ENCODE measurements around the gene SPRR2F.
"Not testable (repeated sequence)": the region's sequence is repeated elsewhere in the genome, so short reads cannot be mapped to it uniquely, and the experiment has no call there.

SPRR2F gene, protein sequence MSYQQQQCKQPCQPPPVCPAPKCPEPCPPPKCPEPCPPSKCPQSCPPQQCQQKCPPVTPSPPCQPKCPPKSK
- 0 reads per million in 2 experiments for total RNA-seq

DNA sequence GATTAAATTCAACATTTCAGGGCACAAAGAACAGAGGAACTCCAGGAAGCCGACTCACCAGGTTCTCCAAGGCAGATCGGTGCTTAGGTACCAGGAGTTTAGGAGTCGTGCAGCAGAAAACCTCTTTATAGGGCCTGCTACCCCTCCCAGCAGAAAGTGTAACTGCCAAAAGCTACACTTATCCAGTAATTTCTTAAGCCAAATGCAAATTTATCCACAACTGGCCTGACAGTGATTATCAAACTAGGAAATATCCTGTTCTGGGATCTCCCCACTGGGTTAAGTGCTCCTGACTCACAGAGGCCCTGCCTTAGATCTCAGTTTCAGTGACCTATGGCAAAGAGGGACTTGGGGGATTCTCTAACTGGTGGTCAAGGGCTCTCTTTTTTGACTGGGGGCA is at the start of gene SPRR2F:
TSS of gene SPRR2F (minus strand) at position 101 of the 400 bp plus-strand sequence. CDS start 783 bp downstream, outside the sequence.
- DNase-seq (ENCODE audit: low read depth): no peak

DNA sequence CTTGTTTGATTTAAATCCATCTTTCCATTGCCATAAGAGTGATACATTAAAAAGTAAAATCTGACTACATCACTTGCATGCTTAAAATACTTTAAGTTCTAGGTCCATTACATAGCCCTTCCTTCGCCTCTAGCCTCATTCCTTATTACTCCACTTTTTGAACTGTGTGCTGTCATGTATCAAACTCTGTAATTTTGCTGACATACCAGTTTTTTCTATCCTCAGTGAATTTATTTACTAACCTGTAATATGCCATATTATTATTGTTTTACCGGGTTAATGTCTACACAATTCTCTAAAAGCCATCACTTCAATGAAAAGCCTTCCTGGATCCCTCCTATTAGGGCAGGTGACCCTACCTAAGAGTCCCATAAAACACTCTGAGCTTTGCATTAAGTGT is 42.2 kb upstream of the SPRR2F start:
- no peak for DNase-seq (ENCODE audit: low read depth)

DNA sequence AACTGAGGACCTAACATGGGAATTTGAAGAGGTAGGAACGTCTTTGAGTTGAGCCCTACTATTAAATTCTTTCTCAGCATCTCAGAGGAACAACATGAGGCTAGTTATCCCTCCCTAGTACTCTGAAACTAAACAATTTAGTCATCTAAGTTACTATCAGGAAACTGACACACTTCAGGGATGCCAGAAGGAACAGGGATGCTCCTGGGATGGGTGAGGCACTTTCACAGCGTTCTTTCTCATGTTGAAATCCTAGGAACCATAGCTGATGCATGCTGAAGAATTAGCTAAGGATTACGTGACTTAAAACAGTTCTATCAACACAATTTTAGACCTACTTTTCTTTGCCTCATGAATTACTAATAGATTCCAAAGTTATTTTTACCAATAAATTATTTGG is 39.2 kb upstream of the SPRR2F start:
- no peak for DNase-seq (ENCODE audit: low read depth)

DNA sequence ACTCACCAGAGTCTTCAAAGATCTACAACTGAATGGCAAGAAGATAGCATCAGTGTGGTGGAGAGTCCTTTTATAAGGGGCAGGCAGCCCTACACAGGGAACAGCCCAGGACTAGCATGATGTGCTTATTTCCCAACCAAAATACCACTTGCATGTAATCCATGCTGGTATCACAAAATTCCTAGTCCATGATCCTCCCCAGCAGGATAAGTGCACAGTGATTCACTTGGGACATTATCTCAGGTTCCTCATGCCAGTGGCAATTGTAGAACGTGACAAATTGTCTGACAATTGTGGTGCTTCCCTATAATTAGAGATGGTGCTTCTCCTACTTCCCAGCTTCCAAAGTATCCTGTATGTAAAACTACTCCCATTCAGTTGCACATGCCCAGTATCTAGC is 37.5 kb upstream of the SPRR2F start, which contains the start of gene SPRR2G:
TSS of gene SPRR2G (minus strand) at position 45 of the 400 bp plus-strand sequence. CDS start 780 bp downstream, outside the sequence.
- DNase-seq (ENCODE audit: low read depth): no peak

DNA sequence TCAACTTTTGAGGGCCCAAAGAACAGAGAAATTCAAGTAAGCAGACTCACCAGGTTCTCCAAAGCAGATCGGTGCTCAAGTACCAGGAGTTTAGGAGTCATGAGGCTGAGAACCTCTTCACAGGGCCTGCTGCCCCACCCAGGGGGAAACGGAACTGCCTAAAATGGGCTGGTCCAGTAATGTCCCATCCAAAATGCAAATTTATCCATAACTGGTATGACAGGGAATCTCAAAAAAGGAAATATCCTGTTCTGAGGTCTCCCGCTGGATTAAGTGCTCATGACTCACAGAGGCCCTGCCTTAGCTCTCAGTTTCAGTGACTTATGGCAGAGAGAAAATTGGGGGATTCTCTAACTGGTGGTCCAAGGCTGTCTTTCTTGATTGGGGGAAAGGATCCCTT is 28.1 kb upstream of the SPRR2F start:
- DNase-seq (ENCODE audit: low read depth): no peak

DNA sequence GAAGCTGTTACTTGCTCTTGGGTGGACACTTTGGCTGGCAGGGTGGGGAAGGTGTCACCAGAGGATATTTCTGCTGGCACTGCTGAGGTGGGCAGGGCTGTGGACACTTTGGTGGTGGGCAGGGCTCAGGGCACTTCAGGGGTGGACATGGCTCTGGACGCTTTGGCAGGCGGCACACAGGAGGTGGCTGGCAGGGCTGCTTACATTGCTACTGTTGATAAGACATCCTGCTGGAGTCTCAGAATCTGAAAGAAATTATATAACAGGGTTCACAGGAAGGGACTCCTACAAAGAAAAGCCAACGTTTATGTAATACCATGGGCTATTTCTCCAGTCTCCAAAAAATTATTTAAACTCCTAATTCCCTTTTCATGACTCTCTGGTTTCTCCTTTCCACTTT is 27.2 kb upstream of the SPRR2F start:
- DNase-seq (ENCODE audit: low read depth): no peak

DNA sequence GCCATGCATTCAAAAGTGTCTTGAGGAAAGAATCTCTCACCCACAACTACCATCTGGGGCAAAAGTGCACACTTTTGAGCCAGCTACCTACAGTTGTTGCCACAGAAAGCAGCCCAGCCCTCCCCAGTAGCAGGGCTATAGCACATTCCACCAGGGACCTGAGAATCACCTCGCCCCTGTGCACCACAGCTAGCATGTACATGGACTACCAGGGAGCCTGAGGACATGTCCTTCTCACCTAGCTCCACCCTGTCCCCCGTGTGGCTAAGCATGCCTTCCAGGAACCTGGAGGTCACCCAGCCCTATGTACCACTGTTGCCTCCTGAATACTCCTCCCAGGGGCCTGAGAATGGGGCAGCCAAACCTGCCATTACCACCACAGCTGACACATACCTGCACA is 20.4 kb upstream of the SPRR2F start:
- DNase-seq (ENCODE audit: low read depth): no peak

DNA sequence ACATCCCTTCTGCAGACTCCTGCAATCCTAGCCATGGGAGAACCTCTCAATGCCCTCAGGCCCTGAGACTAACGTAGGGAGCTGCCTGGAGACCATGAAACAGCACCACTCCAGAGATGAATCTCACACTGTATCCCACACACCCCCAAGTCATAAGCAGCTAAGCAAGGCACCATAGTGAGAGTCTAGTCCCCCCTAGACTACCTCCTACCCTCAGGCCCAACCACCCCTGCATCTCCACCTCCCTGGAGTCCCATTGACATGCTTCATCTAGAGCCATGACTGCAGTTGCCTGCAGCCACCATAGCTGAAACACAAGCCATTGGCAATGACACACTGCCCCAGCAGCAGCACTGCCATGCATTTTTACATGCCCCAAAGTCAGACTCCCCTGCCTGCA is 20.0 kb upstream of the SPRR2F start:
- no peak for DNase-seq (ENCODE audit: low read depth)

DNA sequence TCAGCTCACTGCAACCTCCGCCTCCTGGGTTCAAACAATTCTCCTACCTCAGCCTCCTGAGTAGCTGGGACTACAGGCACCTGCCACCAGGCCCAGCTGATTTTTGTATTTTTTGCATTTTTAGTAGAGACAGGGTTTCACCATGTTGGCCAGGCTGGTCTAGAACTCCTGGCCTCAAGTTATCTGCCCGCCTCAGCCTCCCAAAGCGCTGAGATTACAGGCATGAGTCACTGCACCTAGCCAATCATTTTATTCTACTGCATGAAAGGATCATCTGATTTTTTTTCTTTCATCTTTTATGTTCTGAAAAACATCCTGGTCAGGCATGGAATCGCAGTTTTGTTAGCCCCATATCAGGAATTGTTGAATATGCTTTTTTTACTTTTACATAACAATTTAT is 15.4 kb upstream of the SPRR2F start:
- not testable (repeated sequence) for DNase-seq (ENCODE audit: low read depth)

DNA sequence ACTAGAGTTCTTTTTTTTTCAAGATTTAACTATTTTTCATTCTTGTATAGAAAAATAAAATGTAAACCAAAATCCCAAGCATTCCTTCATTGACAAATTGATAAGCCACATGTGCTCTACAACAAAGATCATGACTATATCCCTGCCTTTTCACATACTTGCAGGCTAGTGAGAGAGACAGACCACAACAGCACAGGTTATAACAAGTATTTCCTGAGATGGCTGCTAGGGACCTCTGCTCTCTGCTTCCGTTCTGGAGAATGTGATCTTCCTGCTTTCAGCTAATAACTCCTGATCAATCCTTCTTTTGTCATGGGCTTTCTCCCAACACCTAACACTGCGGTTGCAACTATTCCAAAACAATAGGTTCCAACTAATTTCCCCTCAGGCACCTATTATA is 14.0 kb upstream of the SPRR2F start:
- no peak for DNase-seq (ENCODE audit: low read depth)

DNA sequence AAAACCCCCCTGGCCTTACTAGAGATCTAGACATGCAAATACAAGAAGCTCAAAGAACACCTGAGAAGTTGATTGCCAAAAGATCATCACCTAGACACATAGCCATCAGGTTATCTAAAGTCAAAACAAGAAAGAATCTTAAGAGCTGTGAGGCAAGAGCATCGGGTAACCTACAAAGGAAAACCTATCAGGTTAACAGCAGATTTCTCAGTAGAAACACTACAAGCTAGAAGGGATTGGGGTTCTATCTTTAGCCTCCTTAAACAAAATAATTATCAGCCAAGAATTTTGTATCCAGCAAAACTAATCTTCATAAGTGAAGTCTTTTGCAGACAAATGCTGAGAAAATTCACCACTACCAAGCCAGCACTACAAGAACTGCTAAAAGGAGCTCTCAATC is 12.2 kb upstream of the SPRR2F start:
- DNase-seq (ENCODE audit: low read depth): no peak

DNA sequence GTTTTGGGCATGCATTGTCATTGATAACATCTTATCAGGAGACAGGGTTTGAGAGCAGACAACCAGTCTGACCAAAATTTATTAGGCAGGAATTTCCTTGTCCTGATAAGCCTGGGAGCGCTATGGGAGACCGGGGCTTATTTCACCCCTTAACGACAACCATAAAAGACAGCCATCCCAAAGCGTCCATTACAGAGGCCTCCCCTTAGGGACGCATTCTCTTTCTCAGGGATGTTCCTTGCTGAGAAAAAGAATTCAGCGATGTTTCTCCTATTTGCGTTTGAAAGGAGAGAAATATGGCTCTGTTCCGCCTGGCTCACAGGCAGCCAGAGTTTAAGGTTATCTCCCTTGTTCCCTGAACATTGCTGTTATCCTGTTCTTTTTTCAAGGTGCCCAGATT is 10.5 kb upstream of the SPRR2F start:
- not testable (repeated sequence) for DNase-seq (ENCODE audit: low read depth)

DNA sequence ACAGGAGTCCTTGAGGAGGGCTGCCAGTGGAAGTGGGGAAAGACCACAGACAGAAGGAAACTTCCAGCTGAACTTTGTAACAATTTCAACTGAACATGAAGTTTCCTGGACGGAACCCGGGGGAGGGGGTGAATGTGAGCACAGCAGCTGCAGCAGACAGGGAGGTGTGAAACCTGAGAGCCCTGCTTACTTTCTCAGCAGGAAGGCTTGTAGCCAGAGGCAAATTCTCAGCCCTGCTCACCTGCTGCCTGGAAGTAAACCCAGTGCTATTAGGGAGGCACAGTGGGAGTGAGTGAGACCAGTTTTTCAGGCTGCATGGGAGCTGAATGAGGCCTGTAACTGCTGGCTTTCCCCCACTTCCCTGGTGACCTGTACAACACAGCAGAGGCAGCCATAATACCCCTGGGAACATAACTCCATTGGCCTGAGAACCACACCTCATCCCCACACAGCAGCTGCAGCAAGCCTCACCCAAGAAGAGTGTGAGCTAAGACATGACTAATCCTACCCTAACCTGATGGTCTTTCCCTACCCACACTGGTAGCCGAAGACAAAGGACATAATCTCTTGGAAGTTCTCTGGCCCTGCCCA is 9.6 kb upstream of the SPRR2F start:
- no peak for DNase-seq (ENCODE audit: low read depth)

DNA sequence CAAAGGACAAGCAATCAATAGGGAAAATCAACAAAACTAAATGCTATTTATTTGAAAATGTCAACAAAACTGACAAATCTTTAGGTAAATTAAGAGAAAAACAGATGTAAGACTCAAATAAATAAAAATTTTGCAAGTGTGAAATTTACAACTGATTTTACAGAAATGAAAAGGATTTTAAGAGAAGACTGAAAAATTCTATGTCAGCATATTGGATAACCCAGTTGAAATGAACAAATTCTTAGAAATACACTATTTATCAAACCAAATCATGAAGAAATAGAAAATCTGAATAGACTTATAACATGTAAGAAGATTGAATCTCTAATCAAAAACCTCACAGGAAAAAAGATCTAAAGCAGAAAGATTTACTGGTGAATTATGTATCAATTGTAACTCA is 7.6 kb upstream of the SPRR2F start:
- DNase-seq (ENCODE audit: low read depth): no peak

DNA sequence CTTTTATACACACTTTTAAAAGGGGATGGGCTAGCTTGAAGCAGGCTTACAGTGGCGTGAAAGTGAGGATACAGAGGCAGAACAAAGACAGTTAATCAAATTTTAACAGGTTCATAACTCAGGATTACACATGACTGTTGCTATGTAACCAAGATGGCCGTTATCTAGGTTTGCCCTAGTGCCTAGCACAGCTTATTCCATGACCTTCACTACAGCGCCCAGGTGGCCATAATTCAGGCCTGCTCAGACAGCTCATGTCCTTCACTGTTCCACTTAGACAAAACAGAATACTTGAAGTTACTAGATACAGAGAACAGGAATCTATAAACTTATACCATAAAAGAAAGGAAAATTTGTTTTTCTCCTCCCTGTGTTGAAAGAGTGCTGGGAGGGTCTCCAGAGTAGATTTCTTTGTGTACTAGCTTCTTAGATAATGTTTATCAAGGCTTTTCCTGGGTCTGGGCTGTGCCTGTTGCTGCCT is 6.2 kb upstream of the SPRR2F start:
- no peak for DNase-seq (ENCODE audit: low read depth)

DNA sequence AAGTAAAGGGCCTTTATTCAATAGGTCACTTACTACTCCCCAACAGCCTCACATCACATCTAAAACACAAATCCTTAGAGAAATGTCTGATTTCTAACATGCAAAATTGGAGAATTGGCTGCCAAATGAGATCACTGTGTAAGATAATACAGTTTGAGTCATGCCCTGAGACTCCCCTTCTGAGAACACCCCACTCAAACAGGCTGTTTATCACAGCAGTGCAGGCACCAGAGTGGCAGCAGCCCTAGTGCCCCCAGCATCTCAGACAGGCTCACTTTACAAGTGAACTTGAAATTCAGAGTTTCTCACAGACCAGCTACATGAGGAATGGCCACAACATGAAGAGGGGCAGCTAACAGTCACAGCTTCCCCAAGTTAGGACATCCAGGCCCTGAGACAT is 1.9 kb upstream of the SPRR2F start:
- DNase-seq (ENCODE audit: low read depth): not testable (repeated sequence)

DNA sequence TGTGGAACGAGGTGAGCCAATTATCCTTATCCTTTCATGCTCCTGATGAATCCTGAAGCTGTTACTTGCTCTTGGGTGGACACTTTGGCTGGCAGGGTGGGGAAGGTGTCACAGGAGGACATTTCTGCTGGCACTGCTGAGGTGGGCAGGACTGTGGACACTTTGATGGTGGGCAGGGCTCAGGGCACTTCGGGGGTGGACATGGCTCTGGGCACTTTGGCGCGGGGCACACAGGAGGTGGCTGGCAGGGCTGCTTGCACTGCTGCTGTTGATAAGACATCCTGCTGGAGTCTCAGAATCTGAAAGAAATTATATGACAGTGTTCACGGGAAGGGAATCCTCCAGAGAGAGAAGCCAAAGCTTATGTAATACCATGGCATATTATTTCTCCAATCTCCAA is 862 bp downstream of the SPRR2F start:
- DNase-seq (ENCODE audit: low read depth): not testable (repeated sequence)

DNA sequence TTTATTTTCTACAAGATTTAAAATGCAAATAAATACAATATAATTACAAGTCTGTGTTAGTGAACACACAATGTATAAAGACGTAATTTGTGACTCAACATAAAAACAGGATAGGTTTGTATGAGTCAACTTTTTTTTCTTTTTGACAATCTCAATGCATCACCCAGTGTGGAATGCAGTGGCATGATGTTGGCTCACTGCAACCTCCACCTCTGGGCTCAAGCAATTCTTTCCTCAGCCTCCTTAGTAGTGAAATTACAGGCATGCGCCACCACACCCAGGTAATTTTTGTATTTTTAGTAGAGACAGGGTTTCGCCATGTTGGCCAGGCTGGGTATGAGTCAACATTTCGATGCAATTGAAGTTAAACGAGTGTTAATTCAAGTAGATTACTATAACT is 13.1 kb downstream of the SPRR2F start:
- no peak for DNase-seq (ENCODE audit: low read depth)

DNA sequence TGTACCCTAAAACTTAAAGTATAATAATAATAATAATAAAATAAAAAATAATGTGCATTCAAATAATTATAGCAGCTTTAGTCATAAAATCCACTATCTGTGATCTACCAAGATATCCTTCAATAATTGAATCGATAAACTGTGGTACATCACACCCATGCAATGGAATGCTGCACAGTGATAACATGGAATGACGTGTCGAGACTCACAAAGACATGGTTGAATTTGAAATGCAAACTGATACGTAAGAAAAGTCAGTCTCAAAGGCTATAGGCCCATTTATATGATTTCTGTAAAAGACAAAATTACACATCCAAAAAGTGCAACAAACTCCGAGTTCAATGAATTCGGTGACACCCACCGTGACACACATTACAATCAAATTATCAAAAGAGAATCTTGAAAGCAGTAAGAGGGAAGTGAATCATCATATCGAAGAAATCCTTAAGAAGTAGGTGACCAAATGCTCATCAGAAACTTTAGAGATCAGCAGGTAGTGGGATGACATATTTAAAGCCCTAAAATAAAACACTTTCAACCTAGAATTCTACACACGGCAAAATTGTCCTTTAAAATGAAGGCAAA is 13.8 kb downstream of the SPRR2F start:
- no peak for DNase-seq (ENCODE audit: low read depth)

DNA sequence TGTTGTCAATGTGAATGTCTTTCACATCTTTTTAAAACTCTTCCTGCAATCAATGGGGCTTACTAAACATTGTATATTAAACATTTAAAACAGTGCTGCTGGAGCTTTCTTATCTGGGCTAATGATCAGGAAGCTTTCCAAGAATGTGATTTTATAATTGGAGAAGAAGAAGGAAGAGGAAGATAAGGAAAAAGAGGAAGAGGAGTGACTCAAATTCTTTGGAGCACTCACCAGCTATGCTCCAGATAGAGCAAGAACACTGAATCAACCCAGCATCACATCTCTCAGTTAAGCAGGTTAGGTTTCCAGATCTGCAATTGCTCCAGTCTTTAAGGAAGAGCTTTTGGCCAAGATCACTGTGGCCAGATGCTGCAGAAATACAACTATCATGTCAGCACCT is 17.6 kb downstream of the SPRR2F start:
- no peak for DNase-seq (ENCODE audit: low read depth)

DNA sequence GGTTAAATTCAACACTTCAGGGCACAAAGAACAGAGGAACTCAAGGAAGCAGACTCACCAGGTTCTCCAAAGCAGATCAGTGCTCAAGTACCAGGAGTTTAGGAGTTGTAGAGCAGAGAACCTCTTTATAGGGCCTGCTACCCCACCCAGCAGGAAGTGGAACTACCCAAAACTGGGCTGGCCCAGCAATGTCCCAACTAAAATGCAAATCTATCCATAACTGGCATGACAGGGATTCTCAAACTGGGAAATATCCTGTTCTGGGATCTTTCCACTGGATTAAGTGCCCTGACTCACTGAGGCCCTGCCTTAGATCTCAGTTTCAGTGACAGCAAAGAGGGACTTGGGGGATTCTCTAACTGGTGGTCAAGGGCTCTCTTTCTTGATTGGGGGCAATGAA is 18.9 kb downstream of the SPRR2F start, which contains the start of gene SPRR2E:
TSS of gene SPRR2E (minus strand) at position 101 of the 400 bp plus-strand sequence. CDS start 775 bp downstream, outside the sequence.
- DNase-seq (ENCODE audit: low read depth): no peak

DNA sequence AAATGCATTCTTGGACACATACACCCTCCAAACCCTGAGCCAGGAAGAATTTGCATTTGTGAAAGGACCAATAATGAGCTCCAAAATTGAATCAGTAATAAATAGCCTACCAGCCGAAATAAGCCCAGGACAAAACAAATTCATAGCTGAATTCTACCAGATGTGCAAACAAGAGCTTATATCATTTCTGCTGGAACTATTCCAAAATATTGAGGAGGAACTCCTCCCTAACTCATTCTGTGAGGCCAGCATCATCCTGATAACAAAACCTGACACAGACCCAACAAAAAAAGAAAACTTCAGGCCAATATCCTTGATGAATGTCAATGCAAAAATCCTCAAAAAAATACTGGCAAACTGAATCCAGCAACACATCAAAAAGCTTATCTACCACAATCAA is 25.7 kb downstream of the SPRR2F start:
- no peak for DNase-seq (ENCODE audit: low read depth)

DNA sequence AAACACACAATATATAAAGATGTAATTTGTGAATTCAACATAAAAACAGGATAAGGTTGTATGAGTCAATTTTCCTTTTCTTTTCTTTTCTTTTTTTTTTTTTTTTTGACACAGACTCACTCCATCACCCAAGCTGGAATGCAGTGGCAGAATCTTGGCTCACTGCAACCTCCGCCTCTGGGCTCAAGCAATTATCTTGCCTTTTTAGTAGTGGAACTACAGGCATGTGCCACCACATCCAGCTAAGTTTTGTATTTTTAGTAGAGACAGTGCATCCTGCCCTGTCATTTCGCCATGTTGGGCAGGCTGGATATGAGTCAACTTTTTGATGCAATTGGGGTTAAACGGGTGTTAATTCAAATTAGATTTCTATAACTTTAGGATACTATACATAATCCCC is 31.6 kb downstream of the SPRR2F start:
- DNase-seq (ENCODE audit: low read depth): no peak
